ENCODE results near the gene ARHGAP5.
A peak's percentile ranks its signal among the peaks of the same experiment; 100 is the strongest.

ARHGAP5 gene

GRCh38 chr14:32185097-32185496 is 108.0 kb downstream of the ARHGAP5 start:
- no peak for DNase-seq

DNA sequence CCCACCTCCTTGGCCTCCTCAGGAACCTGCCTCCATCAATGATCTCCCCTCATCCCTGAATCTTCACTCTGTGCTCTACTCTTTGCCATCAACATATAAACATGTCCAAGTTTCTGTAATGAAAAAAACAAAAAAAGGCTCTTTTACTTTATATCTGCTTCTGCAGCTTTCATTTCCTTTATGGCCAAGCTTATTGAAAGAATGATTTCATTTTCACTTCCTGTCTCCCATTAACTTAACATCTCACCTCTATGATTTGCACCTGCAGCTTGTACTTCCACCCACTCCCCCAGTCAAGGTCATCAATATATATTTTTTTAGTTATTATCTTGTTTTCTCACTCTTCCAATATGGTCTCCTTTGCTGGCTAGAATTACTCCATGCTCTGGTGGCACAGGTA is 109.1 kb downstream of the ARHGAP5 start:
- no peak for DNase-seq

DNA sequence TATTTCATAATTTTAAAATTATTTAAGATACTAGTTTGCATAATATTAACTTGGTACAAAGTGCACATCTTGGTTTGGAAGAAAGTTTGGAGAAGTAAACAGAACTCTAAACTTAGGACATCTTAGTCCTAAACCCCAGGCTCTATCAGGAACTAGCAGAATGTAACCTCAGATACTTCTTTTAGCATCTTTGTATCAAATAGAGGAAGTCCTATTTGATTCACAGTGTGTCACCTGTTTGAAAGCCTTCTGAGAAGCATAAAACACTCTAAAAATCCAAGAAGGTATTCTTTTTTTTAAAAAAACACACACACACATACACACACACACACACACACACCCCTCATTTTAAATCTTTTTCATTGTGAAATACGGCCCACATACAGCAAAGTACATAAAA is 112.7 kb downstream of the ARHGAP5 start:
- DNase-seq: no peak

GRCh38 chr14:32190673-32191072 is 113.6 kb downstream of the ARHGAP5 start:
- DNase-seq: no peak

DNA sequence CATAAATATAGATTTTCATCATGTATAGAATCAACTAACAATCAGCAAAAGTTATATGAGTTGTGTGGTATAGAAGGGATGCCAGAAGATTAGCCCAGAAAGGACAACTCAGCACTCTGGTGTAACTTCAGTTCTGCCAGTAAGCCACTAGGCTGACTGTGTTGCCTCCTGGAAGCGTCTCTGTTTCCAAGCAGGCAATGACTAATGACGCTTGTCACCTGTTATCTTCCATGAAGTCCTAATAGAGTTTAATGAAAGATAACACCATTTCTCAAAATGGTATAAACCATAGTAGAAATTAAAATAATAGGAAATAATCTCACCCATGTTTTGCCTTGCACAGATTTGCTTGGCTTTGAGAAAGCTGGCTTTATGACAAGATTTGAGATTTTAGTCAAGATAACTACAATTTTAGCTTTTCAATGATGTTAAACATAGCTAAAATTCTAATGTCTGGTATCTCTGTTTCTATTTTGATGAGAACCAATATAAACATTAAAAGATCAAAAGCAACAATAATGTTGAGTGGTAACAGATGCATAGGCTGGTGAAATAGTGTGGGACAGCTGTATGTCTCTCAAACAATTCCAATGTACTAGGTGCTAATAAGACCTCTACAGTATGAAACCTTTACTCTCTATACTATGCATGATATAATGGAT is 115.7 kb downstream of the ARHGAP5 start:
- no peak for DNase-seq

DNA sequence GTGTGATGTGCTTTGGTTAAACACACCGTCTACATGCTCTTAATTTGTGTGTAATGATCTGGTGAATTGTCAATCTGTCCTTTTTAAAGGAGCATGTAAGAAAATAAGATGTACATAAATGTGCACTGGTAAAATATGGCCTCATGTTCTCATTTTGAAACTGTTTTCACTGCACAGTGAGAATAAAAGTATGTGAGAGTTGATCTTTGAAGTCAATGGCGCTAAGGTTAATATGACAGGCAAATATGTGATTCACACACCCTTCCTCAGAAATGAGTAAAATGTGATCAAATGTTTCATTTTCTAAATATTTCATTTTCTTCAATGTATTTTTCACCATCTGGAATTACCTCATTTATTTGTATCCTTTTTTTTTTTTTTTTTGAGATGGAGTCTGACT is 116.4 kb downstream of the ARHGAP5 start:
- DNase-seq: no peak

- DNase-seq: no peak
These were observed 118.5 kb downstream of the ARHGAP5 start for GRCh38 chr14:32195636-32196035.

GRCh38 chr14:32197919-32198318 is 120.8 kb downstream of the ARHGAP5 start:
- DNase-seq: no peak

GRCh38 chr14:32200368-32201192 is 123.5 kb downstream of the ARHGAP5 start:
- no peak for DNase-seq

DNA sequence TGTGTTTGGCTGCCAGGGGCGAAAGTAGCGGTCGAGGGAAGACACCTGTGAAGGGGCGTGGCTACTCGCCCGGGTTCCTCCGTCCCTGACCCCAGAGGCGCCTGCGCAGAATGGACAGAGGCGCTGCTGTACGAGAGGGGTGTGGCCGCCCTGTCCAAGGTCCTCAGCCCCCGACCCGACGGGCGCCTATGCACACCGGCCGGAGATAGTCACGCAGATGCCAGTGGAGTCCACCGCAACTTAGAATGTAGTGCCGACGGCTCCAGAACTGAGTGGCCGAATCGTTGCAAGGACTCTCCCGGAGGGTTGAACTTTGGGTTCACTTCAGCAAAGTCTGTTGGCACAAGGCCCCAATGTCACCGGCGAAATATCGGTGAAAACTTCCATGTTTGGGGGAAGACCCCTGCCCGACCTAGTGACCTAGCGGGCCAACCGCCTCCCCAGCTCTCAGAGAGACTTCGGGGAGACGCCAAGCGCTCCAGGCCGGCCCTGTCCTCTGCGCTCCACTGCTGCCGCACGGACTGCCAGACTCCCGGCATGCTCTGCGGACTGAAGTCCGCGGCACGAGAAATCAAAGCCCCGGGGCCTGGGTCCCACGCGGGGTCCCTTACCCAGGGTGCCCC is 124.2 kb downstream of the ARHGAP5 start:
- peak; percentile 92 for DNase-seq

- no peak for DNase-seq
These were observed 124.8 kb downstream of the ARHGAP5 start, which contains the start of gene RNU6-7 for GRCh38 chr14:32201816-32202490. TSS of gene RNU6-7 (plus strand) at chr14:32202045.

- peak; percentile 3 for DNase-seq
These were observed 125.4 kb downstream of the ARHGAP5 start for GRCh38 chr14:32202491-32202997.

DNA sequence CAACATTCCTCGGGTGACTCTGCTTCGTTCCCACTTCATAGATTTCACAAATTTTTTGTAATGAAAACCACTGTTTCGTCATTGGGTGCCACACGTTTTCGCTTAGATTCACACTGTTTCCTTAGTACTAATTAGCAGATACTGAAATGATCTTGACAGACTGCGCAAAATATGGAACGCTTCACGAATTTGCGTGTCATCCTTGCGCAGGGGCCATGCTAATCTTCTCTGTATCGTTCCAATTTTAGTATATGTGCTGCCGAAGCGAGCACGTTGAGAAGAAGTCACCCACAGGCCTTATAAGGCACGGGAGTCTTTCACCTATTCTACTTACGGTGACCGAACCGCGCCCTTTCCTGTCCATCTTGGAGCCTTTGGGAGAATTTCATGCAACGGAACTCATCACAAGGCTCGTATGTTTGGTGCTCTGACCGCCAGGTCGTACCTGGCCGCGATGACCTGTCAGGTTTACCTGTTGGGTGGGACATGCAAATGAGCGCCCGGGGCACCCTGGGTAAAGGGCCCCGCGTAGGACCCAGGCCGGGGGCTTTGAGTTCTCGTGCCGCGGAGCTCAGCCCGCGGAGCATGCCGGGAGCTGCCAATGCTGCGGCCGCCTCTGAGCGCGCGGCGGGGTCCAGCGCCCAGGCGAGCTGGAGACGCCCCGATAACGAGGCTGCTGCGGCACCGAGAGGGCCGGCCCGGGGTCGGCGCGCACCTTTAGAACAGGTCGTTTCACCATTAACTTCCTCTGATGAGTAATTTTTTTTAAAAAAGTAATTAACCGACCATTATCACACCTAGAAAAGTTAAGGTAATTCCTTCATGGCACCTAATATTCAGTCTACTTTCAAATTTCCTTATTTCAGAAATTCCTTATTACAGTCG is 126.1 kb downstream of the ARHGAP5 start, which contains the start of gene RNU6-8:
Gene RNU6-8, minus strand, starts transcription at position 272 of the 885 bp plus-strand sequence.
- DNase-seq: peak; percentile 81

- no peak for DNase-seq
These were observed 126.8 kb downstream of the ARHGAP5 start for GRCh38 chr14:32203928-32204357.

- DNase-seq: no peak
These were observed 128.4 kb downstream of the ARHGAP5 start for GRCh38 chr14:32205554-32205953.

DNA sequence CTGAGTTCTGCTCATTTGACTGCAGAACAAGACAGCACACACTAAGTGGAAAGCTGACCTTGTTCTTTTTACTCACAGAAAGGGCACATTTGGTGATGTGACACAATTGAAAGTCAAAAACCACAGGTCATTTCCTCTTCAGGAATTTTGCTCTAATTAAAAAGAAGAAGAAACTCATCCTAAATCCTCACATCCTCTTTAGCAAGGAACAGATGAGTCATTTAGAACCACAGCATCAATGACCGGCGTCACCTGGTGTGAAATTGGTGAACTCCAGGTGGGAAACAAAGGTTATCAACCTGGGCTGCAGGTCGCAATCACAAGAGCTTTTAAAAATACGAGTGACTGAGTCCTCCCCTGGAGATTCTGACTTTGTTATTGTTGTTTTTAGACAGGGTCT is 128.9 kb downstream of the ARHGAP5 start:
- DNase-seq: no peak

DNA sequence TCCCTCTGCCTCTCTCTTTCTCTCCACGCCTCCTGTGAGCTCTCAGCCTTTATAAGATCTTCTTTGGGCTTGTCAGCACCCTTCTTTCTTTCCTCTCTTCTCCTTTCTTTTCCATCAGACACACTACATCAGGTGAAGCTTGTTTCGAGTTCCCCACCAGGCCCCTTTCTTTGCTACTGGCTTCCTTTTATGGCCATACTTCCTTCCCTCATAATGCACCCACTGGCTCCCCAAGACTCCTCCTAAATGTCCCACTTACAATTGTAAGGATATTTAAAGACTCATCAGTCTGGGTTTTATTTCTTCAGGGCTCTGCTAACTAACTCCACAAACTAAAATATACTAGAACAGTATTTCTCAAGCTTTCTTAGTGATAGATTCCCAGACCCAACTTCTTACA is 129.4 kb downstream of the ARHGAP5 start:
- DNase-seq: no peak

DNA sequence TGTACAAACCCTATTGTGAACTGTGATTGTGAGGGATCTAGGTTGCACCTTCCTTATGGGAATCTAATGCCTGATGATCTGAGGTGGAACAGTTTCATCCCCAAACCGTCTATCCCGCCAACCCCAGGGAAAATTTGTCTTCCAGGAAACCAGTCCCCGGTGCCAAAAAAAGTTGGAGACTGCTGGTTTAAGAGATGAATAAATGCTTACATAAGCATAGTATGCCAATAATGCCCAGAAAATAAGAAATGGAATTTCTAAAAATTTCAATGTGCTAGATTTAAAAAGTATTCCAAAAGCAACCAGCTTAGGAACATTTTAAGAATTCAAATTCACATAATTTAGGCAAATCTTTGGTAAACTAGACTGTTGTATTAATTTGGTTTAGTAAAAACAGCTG is 131.4 kb downstream of the ARHGAP5 start:
- no peak for DNase-seq
